Lower leg skin (tissue), 4 donors: ENCODE results near the gene ATP5PF. TPM values are rescaled to one million over a fixed set of nuclear protein-coding genes. Genes with fewer than 3 reads are reported as not detected.
A peak's percentile ranks its signal among the peaks of the same experiment; 100 is the strongest.
"Not testable (repeated sequence)": the region's sequence is repeated elsewhere in the genome, so short reads cannot be mapped to it uniquely, and the experiment has no call there.

ENCODE experiments used
- DNase-seq, 2 donors: peaks; one replicate each; pipeline ENCODE4 v3.0.0-alpha.2; 2019; ENCODE audit warnings: low spot score in 2 of 2
- H3K4me3 ChIP-seq: fragments of 200-600 bp; sonication (generic); 2 replicates; pipeline ENCODE4 v1.5.1; 2017; ENCODE audit warnings: mild to moderate bottlenecking, low read depth; ENCODE audit not compliant: poor library complexity, severe bottlenecking
- CTCF ChIP-seq, 3 donors: fragments of 450-650 bp; IDR thresholded peaks; one replicate each; pipeline ENCODE4 v1.5.1; 2016; ENCODE audit warnings: antibody characterized with exemption in 3 of 3, mild to moderate bottlenecking in 3 of 3, moderate library complexity in 2 of 3
- POLR2A ChIP-seq, 2 donors: fragments of 450-650 bp; IDR thresholded peaks; one replicate each; pipeline ENCODE4 v1.6.1; 2016 to 2017; ENCODE audit warnings: antibody characterized with exemption in 2 of 2, mild to moderate bottlenecking in 1 of 2, moderate library complexity in 1 of 2
- WGBS, 2 donors: methylation state at CpG; one replicate each; pipeline ENCODE4 v1.1.5; 2018; 5-methylcytosine and 5-hydroxymethylcytosine counted together
- intact Hi-C: fragments of 100-400 bp; cut with DNase I; formaldehyde crosslinking; loops from one replicate; pipeline ENCODE4 v1.15.0; 2023; ENCODE audit warnings: low total_unique reads
- total RNA-seq, 4 donors: library from RNA; depleted of rRNA; stranded (reverse); fragments of >200 nt; gene quantifications; one replicate each; pipeline ENCODE4 v1.1.0, GENCODE V29; 2016

ATP5PF gene
- 10 to 100 TPM; 28.6 to 55.7 (median 40.5) TPM for total RNA-seq

DNA sequence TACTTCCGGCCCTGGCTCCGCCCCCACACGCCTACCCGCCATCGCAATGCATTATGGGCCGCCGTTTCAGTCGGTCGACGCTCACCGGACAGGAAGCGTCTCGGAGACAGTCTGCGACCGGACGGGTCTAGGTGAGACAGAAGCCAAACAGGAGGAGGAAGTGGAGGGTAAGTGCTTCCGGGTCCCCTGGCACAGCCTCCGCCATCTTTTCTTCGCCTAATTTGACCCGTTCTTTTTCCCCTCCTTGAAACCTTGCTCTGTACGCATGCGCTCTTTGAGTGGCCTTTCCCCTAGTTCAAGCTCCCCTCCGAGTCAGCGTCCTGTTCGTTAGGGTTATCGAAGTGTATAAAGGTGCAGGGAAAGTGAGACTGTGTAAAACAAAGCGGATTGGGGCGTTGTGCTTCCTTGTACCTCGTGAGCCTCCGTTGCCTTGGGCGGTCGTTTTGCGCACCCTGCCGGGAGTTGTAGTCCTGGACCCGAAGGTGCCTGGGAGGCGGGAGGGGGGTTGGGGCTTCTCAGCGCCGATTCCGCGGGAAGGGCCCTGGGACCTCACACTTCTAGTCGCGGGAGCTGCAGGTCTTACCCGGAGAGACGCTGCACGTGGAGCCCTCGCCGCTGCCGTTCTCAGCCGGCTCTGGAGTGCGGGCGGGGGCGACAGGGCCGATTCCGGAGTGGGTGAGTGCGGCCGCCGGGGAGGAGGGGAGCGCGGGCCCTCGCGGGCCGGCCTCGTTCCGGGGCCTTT lies at the start of gene ATP5PF, which contains the start of gene GABPA:
Gene ATP5PF, minus strand, starts transcription at position 1 of the 742 bp plus-strand sequence. CDS start 5,110 bp downstream, outside the sequence.
Gene GABPA, plus strand, starts transcription at position 69 of the 742 bp plus-strand sequence. CDS start 6,627 bp downstream, outside the sequence.
- WGBS, 2 donors: 0 to 1% methylated on average over 35 to 57 of the region's 64 CpGs
- intact Hi-C loops: no loop called here
- TF ChIP-seq POLR2A (IDR thresholded peaks at IDR 0.05): no peak
- no peak for TF ChIP-seq CTCF (IDR thresholded peaks at IDR 0.05)

DNA sequence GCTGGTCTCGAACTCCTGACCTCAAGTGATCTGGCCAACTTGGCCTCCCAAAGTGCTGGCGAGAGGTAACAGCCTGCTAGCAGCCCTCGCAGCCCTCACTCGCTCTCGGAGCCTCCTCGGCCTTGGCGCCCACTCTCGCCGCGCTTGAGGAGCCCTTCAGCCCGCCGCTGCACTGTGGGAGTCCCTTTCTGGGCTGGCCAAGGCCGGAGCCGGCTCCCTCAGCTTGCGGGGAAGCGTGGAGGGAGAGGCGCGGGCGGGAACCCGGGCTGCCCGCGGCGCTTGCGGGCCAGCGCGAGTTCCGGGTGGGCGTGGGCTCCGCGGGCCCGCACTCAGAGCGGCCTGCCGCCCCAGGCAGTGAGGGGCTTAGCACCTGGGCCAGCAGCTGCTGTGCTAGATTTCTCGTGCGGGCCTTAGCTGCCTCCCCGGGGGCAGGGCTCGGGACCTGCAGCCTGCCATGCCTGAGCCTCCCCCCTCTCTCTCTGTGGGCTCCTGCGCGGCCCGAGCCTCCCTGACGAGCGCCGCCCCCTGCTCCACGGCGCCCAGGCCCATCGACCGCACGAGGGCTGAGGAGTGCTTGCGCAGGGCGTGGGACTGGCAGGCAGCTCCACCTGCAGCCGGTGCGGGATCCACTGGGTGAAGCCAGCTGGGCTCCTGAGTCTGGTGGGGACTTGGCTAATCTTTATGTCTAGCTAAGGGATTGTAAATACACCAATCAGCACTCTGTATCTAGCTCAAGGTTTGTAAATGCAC lies 43.6 kb upstream of the ATP5PF start:
- H3K4me3 ChIP-seq, intact Hi-C loops, DNase-seq: not testable (repeated sequence)
- WGBS, 2 donors: 90 to 96% methylated on average over 48 to 52 of the region's 52 CpGs

More for the DNA sequence above, at the start of gene ATP5PF, which contains the start of gene GABPA:
- H3K4me3 ChIP-seq: peak within 1 kb of the TSS; percentile 86
- peak; percentile 97 to 99 for DNase-seq

DNA sequence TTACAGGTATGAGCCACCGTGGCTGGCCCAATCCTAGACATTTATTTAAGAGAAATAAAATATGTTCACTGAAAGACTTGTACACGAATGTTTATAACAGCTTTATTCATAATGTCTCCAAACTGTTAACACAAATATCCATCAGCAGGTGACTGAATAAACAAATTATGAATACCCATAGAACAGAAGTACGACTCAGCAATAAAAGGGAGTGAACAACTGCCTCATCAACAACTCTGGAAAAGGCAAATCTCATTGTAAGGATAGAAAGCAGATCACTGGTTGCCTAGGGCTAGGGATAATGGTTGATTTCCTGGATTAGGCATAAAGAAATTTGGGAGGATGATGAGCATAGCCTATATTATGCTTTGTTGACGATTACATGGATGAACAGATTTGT lies 41.7 kb upstream of the ATP5PF start:
- DNase-seq: no peak
- WGBS, 2 donors: 81 to 83% methylated on average over 4 of the region's 4 CpGs
- TF ChIP-seq CTCF (IDR thresholded peaks at IDR 0.05) (no peak), POLR2A (IDR thresholded peaks at IDR 0.05) (no peak)
- intact Hi-C loops: no loop called here
- H3K4me3 ChIP-seq: no peak overlapping the region

- no peak for DNase-seq
- H3K4me3 ChIP-seq: no peak overlapping the region
- 57 to 61% methylated on average over 2 of the region's 2 CpGs for whole genome bisulfite sequencing, 2 donors
- no peak for TF ChIP-seq POLR2A (IDR thresholded peaks at IDR 0.05)
- intact Hi-C loops: no loop called here
Measured at GRCh38 chr21:25772686-25773085, 38.0 kb upstream of the ATP5PF start.

GRCh38 chr21:25767921-25768320 lies 33.2 kb upstream of the ATP5PF start:
- DNase-seq: no peak
- WGBS, 2 donors: 84 to 93% methylated on average over 3 of the region's 3 CpGs
- TF ChIP-seq CTCF (IDR thresholded peaks at IDR 0.05) (no peak), POLR2A (IDR thresholded peaks at IDR 0.05) (no peak)
- H3K4me3 ChIP-seq: no peak overlapping the region
- intact Hi-C loops: no loop called here

DNA sequence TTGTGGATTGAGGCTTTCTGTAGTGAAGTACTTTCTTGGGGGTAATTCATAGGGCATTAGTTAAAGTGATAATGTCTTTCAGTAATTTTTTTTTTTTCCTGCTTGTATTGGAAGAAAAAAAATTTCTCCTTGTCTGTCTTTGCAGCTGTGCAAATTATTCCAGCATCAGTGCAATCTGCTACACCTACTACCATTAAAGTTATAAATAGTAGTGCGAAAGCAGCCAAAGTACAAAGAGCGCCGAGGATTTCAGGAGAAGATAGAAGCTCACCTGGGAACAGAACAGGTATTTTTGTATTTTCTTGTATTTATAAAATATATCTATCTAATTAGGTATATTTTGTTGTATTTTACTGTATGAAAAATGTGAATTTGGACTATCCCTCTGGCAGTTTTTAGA lies 29.4 kb upstream of the ATP5PF start:
- no peak for DNase-seq
- no peak overlapping the region for H3K4me3 ChIP-seq
- TF ChIP-seq CTCF (IDR thresholded peaks at IDR 0.05): no peak
- no peak for TF ChIP-seq POLR2A (IDR thresholded peaks at IDR 0.05)
- 92 to 95% methylated on average over 3 of the region's 3 CpGs for WGBS, 2 donors
- intact Hi-C loops: no loop called here
